GM19238 (cell line): ENCODE results near the gene C19orf73.
A peak's percentile ranks its signal among the peaks of the same experiment; 100 is the strongest.

Experiments used
- DNase-seq: peaks from one replicate; pipeline ENCODE4 v3.0.0; 2011; ENCODE audit warnings: low spot score; ENCODE audit not compliant: insufficient read length

Gene C19orf73, protein sequence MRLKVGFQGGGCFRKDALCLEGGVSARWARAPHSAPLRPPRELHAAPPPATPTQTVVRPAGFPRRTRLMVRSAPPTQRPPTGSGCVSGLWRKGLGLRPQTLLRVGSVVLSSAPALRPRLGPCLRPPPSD

DNA sequence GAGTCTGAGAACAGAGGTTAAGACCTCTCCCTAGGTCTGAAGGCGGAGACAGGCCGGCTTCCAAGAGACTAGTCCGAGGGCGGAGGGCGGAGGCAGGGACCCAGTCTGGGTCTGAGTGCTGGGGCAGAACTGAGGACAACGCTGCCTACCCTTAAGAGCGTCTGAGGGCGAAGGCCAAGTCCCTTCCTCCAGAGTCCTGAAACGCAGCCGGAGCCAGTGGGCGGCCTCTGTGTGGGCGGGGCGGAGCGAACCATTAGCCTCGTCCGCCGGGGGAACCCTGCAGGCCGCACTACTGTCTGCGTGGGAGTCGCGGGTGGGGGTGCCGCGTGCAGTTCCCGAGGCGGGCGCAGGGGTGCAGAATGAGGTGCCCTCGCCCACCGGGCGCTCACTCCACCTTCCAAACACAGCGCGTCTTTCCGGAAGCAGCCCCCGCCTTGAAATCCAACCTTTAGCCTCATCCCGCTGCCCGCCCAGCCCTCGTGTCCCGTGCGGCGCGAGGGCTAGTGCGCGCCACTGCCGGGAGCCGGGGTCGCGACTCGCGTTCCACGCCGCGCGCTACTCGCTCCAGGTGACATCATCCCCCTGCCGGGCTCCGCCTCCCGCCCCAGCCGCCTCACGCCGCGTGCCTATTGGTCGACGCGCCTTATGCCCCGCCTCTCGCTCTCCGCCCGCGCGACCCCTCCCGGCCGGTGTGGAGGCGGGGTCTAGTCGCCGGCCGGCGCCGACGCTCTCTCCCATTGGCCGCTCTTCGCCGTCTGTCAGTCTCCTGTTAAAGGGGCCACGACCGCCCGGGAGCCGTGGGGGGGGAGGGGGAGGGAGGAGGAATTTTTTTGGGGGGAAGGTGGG, at the start of gene C19orf73:
Gene C19orf73 (minus strand): TSS at position 579 of the 846 bp plus-strand sequence. CDS start 121 bp downstream, at position 458.
- peak; percentile 97 for DNase-seq

DNA sequence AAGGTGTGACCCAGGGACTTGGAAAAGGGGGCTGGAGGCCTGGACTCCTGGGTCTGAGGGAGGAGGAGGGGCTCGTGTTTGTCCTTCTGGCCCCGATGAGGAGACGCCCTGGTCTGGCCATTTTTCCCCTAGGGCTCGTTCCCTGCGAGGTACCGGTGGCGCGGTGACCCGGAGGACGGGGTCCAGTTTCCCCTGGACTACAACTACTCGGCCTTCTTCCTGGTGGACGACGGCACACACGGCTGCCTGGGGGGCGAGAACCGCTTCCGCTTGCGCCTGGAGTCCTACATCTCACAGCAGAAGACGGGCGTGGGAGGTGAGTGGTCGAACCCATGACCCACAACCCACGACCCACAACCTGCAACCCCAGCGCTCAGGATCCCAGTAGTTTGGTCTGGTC, 49.5 kb upstream of the C19orf73 start:
- DNase-seq = no peak

DNA sequence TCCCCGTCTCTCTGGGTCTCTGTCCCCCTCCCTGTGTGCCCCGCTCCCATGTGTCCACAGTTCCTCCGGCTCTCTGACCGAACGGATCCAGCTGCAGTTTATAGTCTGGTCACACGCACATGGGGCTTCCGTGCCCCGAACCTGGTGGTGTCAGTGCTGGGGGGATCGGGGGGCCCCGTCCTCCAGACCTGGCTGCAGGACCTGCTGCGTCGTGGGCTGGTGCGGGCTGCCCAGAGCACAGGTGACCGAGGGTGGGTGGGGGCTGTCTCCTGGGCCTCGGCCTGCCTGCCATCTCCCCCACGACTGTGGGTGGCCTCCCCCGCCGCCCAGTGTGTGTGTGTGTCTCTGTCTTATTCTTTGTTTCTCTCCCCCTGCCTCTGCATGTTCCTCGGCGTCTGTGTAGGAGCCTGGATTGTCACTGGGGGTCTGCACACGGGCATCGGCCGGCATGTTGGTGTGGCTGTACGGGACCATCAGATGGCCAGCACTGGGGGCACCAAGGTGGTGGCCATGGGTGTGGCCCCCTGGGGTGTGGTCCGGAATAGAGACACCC, 49.0 kb upstream of the C19orf73 start:
- no peak for DNase-seq

DNA sequence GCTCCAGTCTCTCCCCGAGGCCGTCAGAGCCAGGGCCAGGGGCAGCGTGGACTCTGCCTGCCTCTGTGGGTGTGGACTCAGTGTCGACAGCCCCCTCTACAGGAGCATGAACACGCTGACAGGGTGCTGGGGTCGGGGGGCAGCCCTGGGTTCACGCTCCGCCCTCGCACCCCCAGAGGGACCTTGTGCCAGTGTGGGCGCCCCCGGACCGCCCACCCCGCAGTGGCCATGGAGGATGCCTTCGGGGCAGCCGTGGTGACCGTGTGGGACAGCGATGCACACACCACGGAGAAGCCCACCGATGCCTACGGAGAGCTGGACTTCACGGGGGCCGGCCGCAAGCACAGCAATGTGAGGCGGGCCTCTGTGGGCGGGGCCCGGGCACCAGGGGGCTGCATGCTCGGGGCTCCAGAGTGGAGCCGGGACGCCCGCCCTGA, 46.9 kb upstream of the C19orf73 start:
- DNase-seq = no peak

DNA sequence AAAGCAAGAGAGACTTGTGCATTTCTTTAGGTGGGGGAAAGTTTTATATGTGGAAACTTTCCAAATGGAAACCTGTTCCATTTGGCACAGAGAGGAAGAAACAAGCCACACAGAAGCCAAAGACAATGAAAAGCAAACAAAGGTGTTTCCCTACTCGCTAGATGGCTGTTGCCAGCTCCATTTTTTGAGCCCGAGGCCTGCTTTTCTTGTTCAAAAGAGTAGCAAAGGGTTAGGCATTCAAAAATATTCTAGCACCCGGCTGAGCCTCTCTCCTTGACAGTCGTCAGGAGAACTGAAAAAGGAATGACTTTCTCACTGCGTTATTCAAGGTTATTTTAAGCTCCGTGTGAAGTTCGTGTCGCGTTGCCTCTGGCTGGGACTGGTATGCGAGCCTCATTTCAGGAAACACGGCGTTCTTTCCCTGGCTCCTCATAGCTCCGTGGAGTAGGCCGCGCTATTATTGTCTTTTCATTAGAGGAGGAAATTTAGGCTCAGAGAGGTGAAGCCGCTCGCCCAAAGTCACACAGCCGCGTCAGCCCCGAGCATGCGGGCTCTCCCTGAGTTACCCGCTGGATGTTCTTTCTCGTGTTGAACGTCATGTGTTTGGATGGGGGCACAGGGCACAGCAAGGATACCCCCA, 46.3 kb upstream of the C19orf73 start:
- DNase-seq = no peak

DNA sequence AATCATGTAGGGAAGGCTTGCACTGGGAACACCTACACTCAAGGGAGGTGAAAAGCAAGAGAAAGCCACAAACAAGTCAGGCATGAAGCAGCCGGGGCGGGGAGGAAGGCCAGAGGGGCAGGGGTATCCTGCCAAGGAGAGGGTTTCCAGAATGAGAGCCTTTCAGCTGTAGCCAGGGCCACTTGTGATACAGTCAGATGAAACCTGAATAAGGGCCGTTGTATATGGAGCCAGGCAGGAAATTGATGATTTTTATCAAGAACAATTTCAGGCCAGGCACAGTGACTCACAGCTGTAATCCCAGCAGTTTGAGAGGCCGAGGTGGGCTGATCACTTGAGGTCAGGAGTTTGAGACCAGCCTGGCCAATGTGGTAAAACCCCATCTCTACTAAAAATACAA, 43.0 kb upstream of the C19orf73 start:
- DNase-seq = no peak

DNA sequence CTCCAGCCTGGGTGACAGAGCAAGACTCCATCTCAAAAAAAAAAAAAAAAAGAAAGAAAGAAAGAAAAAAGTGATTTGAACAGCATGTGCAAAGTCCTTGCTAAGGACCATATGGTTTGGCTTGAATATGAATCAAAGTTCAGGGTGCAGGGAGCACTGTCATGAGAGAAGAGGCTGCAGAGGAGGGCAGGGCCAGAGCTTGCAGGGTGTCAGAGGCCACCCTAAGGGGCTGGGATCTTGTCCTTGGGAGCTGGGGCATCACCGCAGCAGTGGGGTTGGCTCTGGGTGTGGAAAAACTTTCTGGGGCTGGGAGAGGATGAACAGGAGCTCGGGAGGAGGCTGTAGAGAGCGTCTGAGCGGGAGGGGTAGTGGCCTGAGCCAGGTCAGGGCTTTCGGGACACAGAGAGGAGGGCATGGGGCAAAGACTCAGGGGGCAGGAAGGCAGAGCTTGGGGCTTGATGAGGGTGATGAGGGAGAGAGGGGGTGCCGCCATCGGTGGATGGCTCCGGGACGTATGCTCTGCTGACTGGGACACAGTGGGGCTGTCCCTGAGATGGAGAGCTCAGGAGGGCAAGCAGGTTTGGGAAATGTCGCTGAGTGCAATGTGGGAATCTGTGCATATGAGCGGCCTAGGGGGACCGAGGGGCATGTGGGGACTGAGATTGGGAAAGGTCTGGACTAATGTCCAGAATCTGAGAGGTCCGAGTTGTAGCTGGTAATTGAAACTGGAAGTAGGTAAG, 41.7 kb upstream of the C19orf73 start:
- DNase-seq = no peak

DNA sequence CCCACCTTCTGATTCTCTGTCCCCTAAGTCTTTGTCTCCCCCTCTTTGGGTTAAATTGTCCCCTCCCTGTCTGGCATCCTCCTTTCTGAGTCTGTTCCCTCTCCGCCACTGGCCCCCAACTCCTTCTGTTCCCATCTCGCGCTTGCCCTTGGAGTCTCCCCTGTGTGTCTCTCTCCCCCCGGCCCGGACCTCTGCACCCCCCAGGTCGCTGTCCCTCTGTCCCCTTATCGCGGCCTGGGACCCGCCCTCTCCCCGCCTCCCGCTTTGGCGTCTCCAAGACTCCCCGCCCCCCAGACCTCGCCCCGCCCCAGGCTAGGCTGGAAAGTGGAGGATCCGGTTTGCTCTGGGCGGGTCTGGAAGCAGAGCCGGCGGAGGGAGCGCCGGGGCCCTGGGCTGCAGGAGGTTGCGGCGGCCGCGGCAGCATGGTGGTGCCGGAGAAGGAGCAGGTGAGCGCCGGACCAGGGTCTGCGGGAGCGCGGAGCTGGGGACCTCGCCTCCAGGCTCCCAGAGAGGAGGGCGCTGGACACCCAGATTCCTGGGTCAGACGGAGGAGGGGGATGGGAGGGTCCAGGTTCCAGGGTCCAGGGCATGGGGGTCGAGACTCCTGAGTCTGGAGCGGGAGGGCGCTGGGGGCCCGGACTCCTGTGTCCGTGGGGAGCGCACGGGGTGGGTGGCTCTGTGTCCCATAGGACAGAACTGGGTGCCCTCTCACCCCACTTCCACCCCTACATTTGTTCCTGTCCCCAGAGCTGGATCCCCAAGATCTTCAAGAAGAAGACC, 38.7 kb upstream of the C19orf73 start, which contains the start of gene TRPM4:
Gene TRPM4 (plus strand): TSS at position 348 of the 780 bp plus-strand sequence. CDS start 75 bp downstream, at position 423.
- DNase-seq = no peak

DNA sequence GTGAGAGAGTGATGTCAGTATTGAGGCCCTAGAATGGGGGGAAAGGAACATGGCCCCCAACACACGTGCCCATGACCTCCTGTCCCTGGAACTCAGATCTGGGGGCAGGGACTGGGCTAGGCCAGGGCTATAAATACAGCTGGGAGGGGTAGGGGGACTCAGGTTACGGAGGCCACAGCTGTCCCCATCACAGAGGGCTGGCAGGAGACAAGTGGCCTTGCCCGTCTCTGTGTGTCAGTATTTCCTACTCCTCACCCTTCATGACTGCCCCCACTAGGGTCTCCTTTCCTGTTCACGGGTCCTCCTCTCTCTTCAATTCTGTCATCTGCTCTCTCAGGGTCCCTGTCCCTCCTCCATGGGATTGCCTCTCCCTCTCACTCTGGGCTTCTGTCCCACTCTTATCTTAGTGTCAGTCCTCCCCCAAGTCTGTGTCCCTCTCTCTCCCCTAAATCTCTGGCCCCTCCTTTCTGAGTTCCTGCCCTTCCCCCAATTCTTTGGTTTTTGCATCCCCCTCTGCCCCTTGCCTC, 36.9 kb upstream of the C19orf73 start:
- no peak for DNase-seq

DNA sequence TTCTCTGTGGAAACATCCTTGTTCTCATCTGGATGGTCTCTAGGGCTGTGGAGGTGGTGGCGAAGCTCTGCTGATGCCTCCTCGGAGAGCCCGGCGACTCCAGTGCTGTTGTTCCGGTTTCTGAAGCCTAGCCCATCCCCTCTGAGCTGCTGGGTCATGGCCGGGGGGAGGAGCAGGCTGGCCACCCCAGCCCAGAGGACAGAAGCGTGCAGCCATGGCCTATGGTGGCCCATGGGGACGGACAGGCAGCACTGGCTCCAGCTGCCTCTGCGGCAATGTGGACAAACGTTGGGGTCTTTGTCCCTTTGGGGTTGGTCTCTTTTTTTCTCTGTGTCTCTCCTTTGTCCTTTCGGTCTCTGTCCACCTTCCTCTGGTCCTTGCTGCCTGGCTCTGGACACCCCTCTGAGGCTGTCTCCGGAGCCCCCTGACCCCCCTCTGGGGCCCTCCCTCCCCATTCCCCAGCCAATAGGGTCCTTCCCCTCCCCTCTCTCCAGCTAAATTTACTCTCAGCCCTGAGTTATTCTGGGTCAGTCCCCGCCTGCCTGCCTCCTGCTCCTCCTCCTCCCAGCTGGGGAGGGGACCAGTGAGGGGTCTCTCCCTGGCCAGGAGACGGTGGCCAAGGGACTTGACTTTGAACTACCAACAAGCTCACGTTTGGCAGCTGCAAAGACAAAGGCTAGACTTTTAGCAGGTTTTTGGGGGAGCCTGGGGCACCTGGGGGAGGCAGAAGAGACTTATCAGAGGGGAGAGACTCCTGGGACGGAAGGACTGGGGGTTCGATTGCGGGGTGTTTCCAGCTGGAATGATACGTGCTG, 36.3 kb upstream of the C19orf73 start, which contains the start of gene HRC:
Gene HRC (minus strand): TSS at position 392 of the 815 bp plus-strand sequence. CDS start 159 bp downstream, at position 233.
- no peak for DNase-seq

DNA sequence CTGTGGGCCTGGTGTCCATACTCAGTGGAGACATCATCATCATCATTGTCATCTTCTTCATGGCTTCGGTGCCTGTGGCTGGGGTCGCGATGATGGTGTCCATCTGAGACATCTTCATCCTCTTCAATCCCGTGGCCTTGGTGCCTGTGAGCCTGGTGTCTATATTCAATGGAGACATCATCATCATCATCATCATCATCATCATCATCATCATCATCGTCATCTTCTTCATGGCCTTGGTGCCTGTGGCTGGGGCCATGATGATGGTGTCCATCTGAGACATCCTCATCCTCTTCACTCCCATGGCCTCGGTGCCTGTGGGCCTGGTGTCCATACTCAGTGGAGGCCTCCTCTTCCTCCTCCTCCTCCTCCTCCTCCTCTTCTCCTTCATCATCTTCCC, 35.3 kb upstream of the C19orf73 start:
- no peak for DNase-seq

DNA sequence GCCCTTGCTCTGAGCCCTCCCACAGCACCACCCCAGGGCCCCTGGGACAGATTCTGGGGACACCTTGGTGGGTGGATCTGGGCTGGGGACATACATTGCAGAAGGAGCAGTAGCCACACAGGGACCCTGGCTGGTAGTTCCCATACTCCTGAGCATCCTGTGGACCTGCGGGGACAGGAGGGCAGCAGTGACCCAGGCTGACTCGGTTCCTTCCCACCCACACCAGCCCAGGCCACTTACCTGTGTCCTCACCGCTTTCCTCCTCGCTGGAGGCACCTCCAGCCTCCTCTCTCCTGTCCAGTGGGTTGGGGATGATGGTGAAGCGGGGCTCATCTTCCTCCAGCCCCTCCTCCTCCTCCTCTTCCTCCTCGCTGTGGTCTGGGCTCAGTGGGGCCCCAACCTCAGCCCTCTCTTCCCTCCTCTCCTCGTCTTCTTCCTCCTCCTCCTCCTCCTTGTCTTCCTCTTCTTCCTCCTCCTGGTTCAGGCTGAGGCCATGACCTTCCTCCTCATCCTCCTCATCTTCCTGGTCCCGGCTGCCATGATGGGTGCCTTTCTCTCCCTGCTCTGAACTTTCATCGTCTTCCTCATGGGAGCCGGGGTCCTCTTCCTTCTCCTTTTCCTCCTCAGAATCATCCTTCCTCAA, 34.3 kb upstream of the C19orf73 start:
- no peak for DNase-seq

DNA sequence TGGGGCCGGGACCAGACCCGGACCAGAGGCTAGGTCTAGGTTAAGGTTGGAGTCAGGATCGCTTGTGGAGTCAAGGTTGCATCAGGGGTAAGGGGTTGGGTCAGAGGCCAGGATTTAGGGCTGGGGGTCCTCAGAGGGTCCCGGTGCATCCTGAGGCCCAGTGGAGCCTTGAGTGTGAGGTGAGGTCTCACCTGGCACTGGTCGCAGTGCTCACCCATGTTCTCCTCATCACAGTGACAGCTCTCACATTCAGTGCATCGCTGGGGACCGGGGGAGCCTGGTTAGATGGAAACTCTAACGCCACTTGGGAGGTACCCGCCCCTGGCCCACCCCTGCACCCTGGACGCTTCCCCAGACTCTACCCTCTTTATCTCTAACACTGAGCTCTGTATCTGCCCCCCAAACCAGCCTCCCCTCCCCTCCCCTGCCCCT, 33.2 kb upstream of the C19orf73 start:
- DNase-seq = no peak

DNA sequence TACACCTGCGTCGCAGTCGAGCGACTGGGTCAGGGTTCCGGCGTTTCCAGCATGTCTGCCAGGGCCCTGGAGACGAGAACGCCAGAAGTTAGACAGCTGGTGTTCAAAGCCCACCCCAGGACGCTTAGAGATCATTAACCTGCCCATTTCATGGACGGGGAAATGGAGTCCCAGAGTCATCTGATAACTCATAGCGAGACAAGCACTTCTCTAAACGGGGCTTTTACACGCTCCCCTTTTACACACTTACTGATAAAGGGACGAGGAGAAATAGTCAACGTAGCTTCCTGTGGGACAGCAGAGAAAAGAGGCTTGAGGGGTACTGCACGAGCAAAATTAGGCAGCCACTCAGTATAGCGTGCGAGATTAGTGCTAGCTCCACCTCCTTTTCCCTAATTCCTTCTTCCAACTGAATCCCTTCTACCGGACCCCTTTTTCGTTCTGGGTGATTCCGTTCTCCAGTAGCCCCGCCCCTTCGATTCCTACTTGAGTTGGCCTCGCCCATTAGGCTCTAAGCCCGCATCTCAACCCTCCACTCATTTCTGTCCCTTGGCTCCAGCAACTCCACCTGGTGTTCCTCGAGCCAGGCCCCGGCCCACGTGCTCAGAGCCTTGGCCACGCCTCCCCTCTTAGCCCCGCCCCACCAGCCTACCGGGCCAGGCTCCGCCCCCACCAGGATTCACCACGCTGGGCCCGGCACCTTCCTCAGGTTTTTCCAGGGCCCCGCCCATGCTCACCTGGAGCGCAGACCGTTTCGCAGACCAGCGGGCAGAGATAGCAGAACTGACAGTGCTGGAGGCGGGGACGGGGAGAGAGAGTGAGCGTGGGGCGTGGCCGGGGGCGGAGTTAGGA, 32.5 kb upstream of the C19orf73 start:
- DNase-seq = no peak

DNA sequence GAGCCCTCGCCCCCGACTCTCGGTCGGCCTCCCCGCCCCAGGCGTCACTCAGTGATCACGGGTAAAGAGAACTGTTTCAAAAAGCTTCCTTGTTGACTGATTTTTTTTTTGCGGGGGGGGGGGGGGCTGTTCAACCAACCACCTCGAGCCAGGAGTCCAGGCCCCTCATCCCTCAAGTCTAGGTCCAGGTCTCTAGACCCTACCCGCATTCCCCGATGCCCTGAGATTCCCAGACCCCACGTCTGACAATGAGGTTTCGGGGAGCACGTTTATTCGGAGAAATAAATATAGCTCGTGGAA, 32.0 kb upstream of the C19orf73 start:
- DNase-seq = no peak

DNA sequence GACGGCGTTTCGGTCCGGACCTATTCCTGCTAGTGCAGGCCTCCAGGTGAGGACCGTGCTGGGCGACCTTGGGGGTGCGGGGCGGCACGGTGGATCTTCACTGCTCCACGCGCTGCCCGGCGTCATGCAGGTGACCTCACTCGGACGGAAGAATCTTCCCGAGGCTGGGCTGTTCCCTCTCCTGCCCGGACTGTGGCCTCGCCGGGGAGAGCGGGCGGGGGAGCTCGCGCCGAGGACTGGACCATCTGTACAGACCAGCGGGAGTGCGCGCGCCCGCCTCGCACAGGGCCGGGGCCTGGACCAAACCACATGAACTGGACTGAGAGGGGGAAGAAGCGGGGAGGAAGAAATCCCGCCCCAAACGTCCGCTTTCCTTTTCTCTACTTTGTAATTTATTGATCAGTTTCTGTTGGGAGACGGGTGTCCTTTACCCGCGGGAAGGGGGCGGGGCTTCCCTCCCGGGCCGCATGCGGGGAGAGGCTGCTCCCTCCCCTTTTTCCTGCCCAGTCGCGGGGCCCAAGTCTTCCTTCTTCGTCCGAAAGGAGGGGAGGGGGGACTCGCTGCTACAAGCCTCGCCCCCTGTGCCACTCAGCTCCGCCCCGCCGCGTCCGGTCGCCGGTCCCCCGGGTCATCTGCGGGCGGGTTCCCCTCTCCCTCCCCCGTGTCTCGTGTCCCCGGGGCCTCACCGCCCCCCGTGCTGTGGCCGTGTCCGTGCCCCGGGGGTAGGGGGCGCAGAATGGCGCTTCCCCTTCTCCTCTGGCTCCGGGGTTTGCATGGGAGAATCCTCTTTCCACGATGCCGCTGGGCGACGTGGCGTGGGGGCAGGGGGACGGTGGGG, 31.4 kb upstream of the C19orf73 start:
- DNase-seq = peak; percentile 52

DNA sequence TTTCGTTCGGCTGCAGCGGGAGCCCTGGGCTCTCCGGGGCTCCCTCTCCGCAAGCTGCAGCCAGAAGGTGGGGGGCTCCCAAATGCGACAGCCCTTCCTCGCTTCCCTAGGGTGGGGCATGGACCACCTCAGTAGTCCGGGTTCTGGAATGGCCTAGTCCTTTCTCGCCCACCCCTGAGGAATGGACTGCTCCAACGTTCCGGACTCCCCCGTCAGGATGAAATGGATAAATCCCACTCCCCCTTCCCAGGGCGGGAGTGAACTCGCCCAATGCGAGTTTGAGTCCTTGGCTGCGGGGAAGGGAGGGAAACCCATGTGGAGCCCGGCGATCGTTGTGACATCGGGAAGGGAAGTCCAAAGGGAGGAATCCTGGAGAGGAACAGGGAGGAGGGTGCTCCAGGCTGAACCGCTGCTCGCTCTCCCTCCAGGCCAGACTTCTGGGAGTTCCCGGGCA, 30.7 kb upstream of the C19orf73 start:
- DNase-seq = no peak
